ENCODE data around the gene RPIA.

The RPIA gene

DNA sequence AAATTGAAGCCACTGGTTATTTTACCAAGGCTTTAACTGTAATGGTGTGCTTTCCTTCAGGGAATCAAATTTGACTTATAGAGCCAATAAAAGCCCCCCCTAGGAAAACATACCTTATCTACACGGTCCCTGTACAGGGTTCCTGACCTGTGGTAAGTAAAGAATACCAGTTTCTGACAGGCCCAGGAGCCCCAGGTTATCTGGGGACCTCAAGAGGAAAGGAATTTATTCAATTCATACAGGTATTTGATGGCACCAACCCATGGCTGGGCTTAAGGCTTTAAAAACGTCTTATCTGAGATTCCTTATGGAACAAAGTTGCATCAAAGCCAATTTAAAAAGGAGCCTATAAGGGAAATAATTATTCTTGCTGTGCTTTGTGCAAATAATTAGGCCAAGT, 7.0 kb upstream of the RPIA start:
- DNase-seq (ENCODE audit: extremely low read depth, low read depth), result no peak
- TF ChIP-seq CTCF (IDR thresholded peaks at IDR 0.05; ENCODE audit: low read depth, low read length), result no peak

DNA sequence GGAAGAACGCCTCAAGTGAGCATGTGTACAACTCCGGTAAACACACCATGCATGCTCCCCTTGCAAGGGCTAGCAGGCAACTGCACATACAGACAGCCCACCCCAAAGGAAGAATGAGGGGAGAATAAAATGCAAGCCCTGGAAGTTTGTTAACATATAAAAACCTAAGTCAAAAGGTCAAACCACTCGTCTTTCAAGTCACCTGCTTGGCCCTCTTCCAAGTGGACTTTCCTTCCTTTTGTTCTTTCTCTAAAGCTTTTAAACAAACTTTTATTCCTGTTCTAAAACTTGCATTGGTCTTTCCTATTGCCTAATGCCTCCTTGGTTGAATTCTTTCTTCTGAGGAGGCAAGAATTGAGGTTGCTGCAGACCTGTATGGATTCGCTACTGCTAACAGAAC, 5.2 kb upstream of the RPIA start:
- no peak for DNase-seq (ENCODE audit: extremely low read depth, low read depth)
- TF ChIP-seq CTCF (IDR thresholded peaks at IDR 0.05; ENCODE audit: low read depth, low read length), result no peak

DNA sequence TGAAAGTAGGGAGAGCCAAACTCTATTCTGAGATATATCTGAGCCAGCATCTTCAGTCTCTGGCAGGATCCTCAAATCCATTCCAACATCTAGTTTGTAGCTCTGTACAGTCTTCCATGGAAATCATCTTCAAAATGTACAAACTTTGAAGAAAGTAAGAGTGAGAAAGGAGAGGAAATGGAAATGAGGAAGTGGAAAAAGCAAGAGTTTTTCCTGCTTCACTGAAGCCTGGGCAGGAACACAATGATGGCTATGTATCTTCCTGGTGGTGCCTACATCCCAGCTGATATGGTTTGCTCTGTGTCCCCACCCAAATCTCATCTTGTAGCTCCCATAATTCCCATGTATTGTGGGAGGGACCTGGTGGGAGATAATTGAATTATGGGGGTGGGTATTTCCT, 4.1 kb upstream of the RPIA start:
- TF ChIP-seq CTCF (IDR thresholded peaks at IDR 0.05; ENCODE audit: low read depth, low read length), result no peak
- DNase-seq (ENCODE audit: extremely low read depth, low read depth), result no peak

DNA sequence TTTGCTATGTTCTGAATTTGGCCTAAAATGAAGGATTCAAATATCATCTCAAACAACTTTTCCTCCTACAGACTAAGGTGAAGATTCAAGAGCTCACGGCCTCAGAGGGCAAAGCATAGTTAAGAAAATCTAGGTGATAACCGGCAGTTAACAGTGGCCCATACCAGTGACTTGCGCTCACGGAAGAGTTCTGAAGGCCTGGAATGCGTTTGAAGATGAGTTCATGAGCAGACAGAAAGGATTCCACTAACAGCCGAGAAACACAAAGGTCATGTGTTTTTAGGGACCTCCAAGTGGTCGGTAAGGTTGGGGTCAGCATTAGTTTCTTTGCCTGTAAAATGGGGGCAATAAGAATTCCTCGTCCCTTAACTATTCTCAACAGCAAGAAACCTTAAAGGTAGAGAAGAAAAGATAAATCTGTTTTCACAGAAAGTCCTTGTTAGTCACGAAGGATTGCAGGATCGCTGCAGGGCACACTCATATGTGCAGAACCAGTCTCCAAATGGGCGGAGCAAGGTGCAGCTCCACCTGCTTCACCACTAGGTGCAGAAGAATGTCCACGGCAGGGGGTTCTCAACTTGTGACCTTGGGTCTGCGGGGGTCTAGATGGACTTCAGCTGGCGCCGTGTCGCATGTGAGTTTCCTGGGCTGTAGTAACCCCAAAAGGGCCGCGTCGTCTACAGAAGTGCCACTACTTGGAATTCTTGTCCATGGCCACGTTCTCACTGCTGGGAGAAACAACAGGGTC, 708 bp upstream of the RPIA start:
- no peak for DNase-seq (ENCODE audit: extremely low read depth, low read depth)

GRCh38 chr2:88692187-88692586, 714 bp downstream of the RPIA start:
- no peak for TF ChIP-seq CTCF (IDR thresholded peaks at IDR 0.05; ENCODE audit: low read depth, low read length)
- no peak for DNase-seq (ENCODE audit: extremely low read depth, low read depth)

More for the DNA sequence above, 708 bp upstream of the RPIA start:
- no peak for TF ChIP-seq CTCF (IDR thresholded peaks at IDR 0.05; ENCODE audit: low read depth, low read length)

GRCh38 chr2:88693911-88694414, 2.5 kb downstream of the RPIA start:
- no peak for DNase-seq (ENCODE audit: extremely low read depth, low read depth)
- TF ChIP-seq CTCF (IDR thresholded peaks at IDR 0.05; ENCODE audit: low read depth, low read length), result no peak

DNA sequence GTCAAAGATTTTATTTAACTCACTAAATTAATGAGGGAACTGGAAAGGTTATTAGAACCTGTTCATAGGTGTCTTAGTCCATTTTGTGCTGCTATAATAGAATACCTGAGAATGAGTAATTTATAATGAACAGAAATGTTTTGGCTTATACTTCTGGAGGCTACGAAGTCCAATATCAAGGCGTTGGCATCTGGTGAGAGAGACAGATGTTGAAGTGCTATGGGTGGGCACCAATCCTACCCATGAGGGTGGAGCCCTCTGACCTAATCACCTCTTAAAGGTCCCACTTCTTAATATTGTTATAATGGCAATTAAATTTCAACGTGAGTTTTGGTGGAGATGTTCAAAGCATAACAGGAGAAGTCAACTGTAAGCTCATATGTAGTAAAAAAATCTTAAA, 5.1 kb downstream of the RPIA start:
- no peak for TF ChIP-seq CTCF (IDR thresholded peaks at IDR 0.05; ENCODE audit: low read depth, low read length)
- DNase-seq (ENCODE audit: extremely low read depth, low read depth), result no peak
